Measurements from ENCODE around the gene C3orf18. TPM values are rescaled to one million over a fixed set of nuclear protein-coding genes. Genes with fewer than 3 reads are reported as not detected.
A peak's percentile ranks its signal among the peaks of the same experiment; 100 is the strongest.
"Not testable (repeated sequence)": the region's sequence is repeated elsewhere in the genome, so short reads cannot be mapped to it uniquely, and the experiment has no call there.

Gene C3orf18
- polyA plus RNA-seq, 1 of the 3 experiments (the other 2 are of a cell fraction), result 19.7 TPM

DNA sequence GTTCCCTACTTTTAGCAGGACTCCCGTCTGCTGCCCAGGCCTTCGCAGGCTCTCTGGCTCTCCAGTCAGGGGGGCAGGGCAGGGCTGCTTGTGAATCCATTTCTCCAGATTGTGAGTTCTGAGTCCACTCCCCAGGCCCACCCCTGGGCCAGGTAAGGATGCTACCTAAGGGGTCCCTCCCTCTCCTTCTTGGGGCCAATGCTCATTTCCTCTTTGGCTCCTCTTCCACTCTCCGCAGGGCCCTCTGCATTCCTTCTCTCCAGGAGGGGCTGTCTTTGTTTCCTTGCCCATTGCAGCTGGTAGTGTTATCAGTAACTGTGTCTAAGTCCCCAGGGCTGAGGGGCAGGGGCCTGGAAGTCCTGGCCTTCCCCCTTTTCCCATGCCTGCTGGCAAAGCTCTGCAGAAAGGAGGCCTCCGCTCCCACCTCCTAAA is 51.1 kb downstream of the C3orf18 start:
- no peaks in the 10 kb centered on the region for H3K9me2 ChIP-seq
- no peak overlapping the region; a peak in 1 of 4 replicates for H3K4me3 ChIP-seq (ENCODE audit: low read depth in 2 of 2, low read length in 1 of 2)
- H3K4me1 ChIP-seq (ENCODE audit: control insufficient read depth in 1 of 2, insufficient read depth in 2 of 2, low read depth in 1 of 2, low read length in 1 of 2), result peaks cover 0 to 80% of the 10 kb centered on the region in 2 experiments; a peak in 2 of 4 replicates
- no peaks in the 10 kb centered on the region for H3K79me2 ChIP-seq (ENCODE audit: insufficient read depth)
- H3K27me3 ChIP-seq (ENCODE audit: insufficient read depth), result 0 out of 2 replicates have a peak, but pooled peaks cover 5% of the 10 kb centered on the region
- H3K4me2 ChIP-seq, result no peak overlapping the region
- H3K27ac ChIP-seq (ENCODE audit: low read depth in 2 of 2, low read length in 1 of 2), result peak overlapping the region in 1 of 2 experiments; percentile 97; a peak in 2 of 4 replicates
- H3K9me3 ChIP-seq, result no peaks in the 10 kb centered on the region
- ChIA-PET POLR2A (interaction anchor here (0.7 to 1.4 kb wide), 3 partner anchors 14 to 135 kb away, joined by 3 to 5 read pairs (median 4); no protein-coding TSS in a partner anchor), CTCF (interaction anchor here (0.6 to 7.3 kb wide), 12 partner anchors 14 to 358 kb away, joined by 3 to 94 read pairs (median 6); partner anchors contain the start of gene CACNA2D2)
- no peak overlapping the region for H3K9ac ChIP-seq
- H2AFZ ChIP-seq (ENCODE audit: low read depth), result 0 out of 2 replicates have a peak overlapping the region, but pooled peaks have one; percentile 53
- H4K20me1 ChIP-seq (ENCODE audit: insufficient read depth), result no peaks in the 10 kb centered on the region
- TF ChIP-seq EP300 (IDR thresholded peaks at IDR 0.05; ENCODE audit: borderline replicate concordance in 1 of 2, low read depth in 1 of 2, low read length in 1 of 2) (peak in 1 of 2 experiments; percentile 68; a peak in 1 of 4 replicates), CHD2 (IDR thresholded peaks at IDR 0.05; ENCODE audit: low read length, partially characterized antibody) (peak; percentile 7), GATA2 (CRISPR knock-in tag; IDR thresholded peaks at IDR 0.05) (peak; percentile 84), EZH2phosphoT487 (IDR thresholded peaks at IDR 0.05; ENCODE audit: borderline replicate concordance, low read depth) (no peak), FOXJ3 (CRISPR knock-in tag; IDR thresholded peaks at IDR 0.05) (peak; percentile 50)
- 86% methylated on average over 3 of the region's 4 CpGs for WGBS (ENCODE audit: low lambda C conversion rate)
- no peaks in the 10 kb centered on the region for H3K36me3 ChIP-seq (replicated peaks in 1 of 2; ENCODE audit: control insufficient read depth in 1 of 2, insufficient read depth in 2 of 2, low read length in 1 of 2)
- DNase-seq, result peak; percentile 72
- no peaks in the 10 kb centered on the region for H3F3A ChIP-seq (replicated peaks; ENCODE audit: insufficient read depth)

DNA sequence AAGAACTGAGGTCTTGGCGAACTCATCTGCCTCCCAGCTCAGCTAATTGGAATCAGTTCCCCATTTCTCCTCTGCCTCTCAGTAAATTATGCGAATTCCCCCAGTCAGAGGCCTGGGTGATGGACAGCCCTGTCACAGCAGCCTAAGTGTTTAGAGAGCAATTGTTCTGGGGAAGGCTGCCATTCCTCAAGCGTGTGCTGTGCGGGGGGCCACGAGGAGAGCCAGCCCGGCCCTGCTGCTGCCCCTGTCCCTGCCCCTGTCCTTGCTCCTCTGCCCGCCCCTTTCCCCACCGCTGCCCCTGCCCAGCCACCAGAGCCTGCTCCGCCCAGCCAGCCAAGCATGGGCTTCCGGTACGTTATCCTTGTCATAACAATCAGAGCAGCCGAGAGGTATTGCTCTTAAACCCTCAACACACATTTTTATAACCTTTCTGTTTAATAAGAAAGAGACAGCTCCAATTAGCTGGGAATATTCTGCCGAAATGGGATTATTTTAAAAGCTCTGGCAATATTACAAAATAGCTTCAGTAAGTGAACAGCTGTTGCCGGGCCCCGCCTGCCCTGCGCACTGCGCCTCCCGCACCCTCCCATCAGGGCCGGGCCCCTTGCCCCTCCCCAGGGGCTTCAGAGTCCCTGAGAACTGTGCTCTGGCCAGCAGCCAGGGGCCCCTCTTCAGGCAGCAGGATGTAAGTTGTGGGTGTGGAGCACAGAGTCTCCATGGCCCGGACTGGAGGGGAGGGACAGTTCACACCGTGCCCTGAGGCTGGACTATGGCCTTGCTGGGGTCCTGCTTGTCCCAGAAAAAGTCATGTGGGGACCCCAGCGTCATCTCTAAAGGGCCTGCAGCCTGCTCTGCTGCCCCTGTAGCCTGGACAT is 51.7 kb downstream of the C3orf18 start:
- H3K9ac ChIP-seq, result no peak overlapping the region
- H3K27ac ChIP-seq (ENCODE audit: low read depth in 2 of 2, low read length in 1 of 2), result peak overlapping the region in 1 of 2 experiments; percentile 97; a peak in 2 of 4 replicates
- ChIA-PET POLR2A (interaction anchor here (0.8 to 1.4 kb wide), 2 partner anchors 14 to 86 kb away, joined by 3 to 5 read pairs; no protein-coding TSS in a partner anchor), CTCF (interaction anchor here (0.6 to 7.3 kb wide), 11 partner anchors 13 to 873 kb away, joined by 3 to 94 read pairs (median 6); partner anchors contain the start of gene CACNA2D2)
- H2AFZ ChIP-seq (ENCODE audit: low read depth), result peak overlapping the region; percentile 53; the same call in 1 of the 2 replicates
- 0 out of 2 replicates have a peak, but pooled peaks cover 5% of the 10 kb centered on the region for H3K27me3 ChIP-seq (ENCODE audit: insufficient read depth)
- no peaks in the 10 kb centered on the region for H3K79me2 ChIP-seq (ENCODE audit: insufficient read depth)
- H3K4me3 ChIP-seq (ENCODE audit: low read depth in 2 of 2, low read length in 1 of 2), result no peak overlapping the region; a peak in 1 of 4 replicates
- peaks cover 0 to 84% of the 10 kb centered on the region in 2 experiments; a peak in 2 of 4 replicates for H3K4me1 ChIP-seq (ENCODE audit: control insufficient read depth in 1 of 2, insufficient read depth in 2 of 2, low read depth in 1 of 2, low read length in 1 of 2)
- H3F3A ChIP-seq (replicated peaks; ENCODE audit: insufficient read depth), result no peaks in the 10 kb centered on the region
- H3K4me2 ChIP-seq, result no peak overlapping the region
- 24% methylated on average over 9 of the region's 22 CpGs for WGBS (ENCODE audit: low lambda C conversion rate)
- H3K9me2 ChIP-seq, result no peaks in the 10 kb centered on the region
- no peaks in the 10 kb centered on the region for H4K20me1 ChIP-seq (ENCODE audit: insufficient read depth)
- H3K9me3 ChIP-seq, result no peaks in the 10 kb centered on the region
- peak; percentile 88 for DNase-seq
- no peaks in the 10 kb centered on the region for H3K36me3 ChIP-seq (replicated peaks in 1 of 2; ENCODE audit: control insufficient read depth in 1 of 2, insufficient read depth in 2 of 2, low read length in 1 of 2)
- TF ChIP-seq NRF1 (IDR thresholded peaks at IDR 0.05; ENCODE audit: low read depth, low read length) (peak; percentile 14; the same call in 1 of the 2 replicates), POLR2AphosphoS5 (IDR thresholded peaks at IDR 0.05; ENCODE audit: low read depth, low read length) (no peak), SIN3A (IDR thresholded peaks at IDR 0.05; ENCODE audit: borderline replicate concordance, low read depth, low read length) (no peak), MXI1 (IDR thresholded peaks at IDR 0.05; ENCODE audit: low read depth, low read length) (peak; percentile 36; the same call in 1 of the 2 replicates), ELF1 (IDR thresholded peaks at IDR 0.05) (no peak), RCOR1 (IDR thresholded peaks at IDR 0.05; ENCODE audit: low read length) (0 out of 2 replicates have a peak, but pooled peaks have one; percentile 59)
- TF ChIP-seq, protein P1, sequence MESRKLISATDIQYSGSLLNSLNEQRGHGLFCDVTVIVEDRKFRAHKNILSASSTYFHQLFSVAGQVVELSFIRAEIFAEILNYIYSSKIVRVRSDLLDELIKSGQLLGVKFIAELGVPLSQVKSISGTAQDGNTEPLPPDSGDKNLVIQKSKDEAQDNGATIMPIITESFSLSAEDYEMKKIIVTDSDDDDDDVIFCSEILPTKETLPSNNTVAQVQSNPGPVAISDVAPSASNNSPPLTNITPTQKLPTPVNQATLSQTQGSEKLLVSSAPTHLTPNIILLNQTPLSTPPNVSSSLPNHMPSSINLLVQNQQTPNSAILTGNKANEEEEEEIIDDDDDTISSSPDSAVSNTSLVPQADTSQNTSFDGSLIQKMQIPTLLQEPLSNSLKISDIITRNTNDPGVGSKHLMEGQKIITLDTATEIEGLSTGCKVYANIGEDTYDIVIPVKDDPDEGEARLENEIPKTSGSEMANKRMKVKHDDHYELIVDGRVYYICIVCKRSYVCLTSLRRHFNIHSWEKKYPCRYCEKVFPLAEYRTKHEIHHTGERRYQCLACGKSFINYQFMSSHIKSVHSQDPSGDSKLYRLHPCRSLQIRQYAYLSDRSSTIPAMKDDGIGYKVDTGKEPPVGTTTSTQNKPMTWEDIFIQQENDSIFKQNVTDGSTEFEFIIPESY (IDR thresholded peaks at IDR 0.05; ENCODE audit: borderline replicate concordance, low read depth), result no peak

DNA sequence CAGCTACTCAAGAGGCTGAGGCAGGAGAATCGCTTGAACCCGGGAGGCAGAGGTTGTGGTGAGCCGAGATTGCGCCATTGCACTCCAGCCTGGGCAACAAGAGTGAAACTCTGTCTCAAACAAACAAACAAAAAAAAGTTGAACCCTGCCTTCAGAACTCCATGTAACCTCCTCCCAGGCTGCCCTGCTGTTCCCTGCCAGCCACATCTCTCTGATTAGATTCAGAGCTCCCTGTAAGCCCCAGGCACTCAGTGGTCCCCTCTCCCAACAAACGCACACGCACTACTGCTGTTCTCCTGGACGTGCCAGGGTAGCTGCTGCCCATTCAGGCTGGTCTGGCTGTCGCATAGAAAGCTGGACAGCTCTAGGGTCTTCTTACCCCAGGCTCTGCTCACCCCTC is 54.6 kb downstream of the C3orf18 start:
- peaks cover 0 to 66% of the 10 kb centered on the region in 2 experiments; a peak in 2 of 4 replicates for H3K4me1 ChIP-seq (ENCODE audit: control insufficient read depth in 1 of 2, insufficient read depth in 2 of 2, low read depth in 1 of 2, low read length in 1 of 2)
- H3K27ac ChIP-seq (ENCODE audit: low read depth in 2 of 2, low read length in 1 of 2); H3F3A ChIP-seq (replicated peaks; ENCODE audit: insufficient read depth); H3K9me3 ChIP-seq; H3K36me3 ChIP-seq (replicated peaks in 1 of 2; ENCODE audit: control insufficient read depth in 1 of 2, insufficient read depth in 2 of 2, low read length in 1 of 2); H4K20me1 ChIP-seq (ENCODE audit: insufficient read depth); H3K9me2 ChIP-seq; H3K79me2 ChIP-seq (ENCODE audit: insufficient read depth); H3K4me2 ChIP-seq; H2AFZ ChIP-seq (ENCODE audit: low read depth); H3K9ac ChIP-seq; H3K4me3 ChIP-seq (ENCODE audit: low read depth in 2 of 2, low read length in 1 of 2): not testable (repeated sequence)
- H3K27me3 ChIP-seq (ENCODE audit: insufficient read depth), result peaks cover 18% of the 10 kb centered on the region; the same call in 1 of the 2 replicates
- peak; percentile 71 for DNase-seq
- CTCF ChIA-PET, result interaction anchor here (1.1 to 7.3 kb wide), 5 partner anchors 10 to 77 kb away, joined by 3 to 94 read pairs (median 5); partner anchors contain the start of gene CACNA2D2
- 71% methylated on average over 8 of the region's 8 CpGs for WGBS (ENCODE audit: low lambda C conversion rate)
- POLR2A ChIA-PET, result interaction anchor here (0.6 to 0.7 kb wide), 2 partner anchors 10 to 20 kb away, joined by 3 to 4 read pairs; no protein-coding TSS in a partner anchor
